HEK293 (cell line): ENCODE data around the gene C17orf113.

Source experiments
- GLI2 ChIP-seq: fragments of 450-650 bp; formaldehyde crosslinking; IDR thresholded peaks from 2 replicates; pipeline ENCODE4; 2017; ENCODE audit warnings: missing biosample characterization, missing genetic modification characterization, low read depth, borderline replicate concordance
- HOXA7 ChIP-seq: sonication (generic); formaldehyde crosslinking; IDR thresholded peaks from 2 replicates; pipeline ENCODE4 v1.8.1; 2022; ENCODE audit warnings: missing genetic modification reagents, borderline replicate concordance
- HOXD13 ChIP-seq: sonication (generic); formaldehyde crosslinking; IDR thresholded peaks from 2 replicates; pipeline ENCODE4 v1.8.0; 2022; ENCODE audit warnings: missing genetic modification reagents, borderline replicate concordance
- IKZF3 ChIP-seq: fragments of 450-650 bp; IDR thresholded peaks from 2 replicates; pipeline ENCODE4 v1.5.0; 2018; ENCODE audit warnings: missing biosample characterization, mild to moderate bottlenecking, missing genetic modification characterization, moderate library complexity
- KLF16 ChIP-seq: fragments of 450-650 bp; formaldehyde crosslinking; IDR thresholded peaks from 2 replicates; pipeline ENCODE4 v1.5.1; 2017; ENCODE audit warnings: missing biosample characterization, missing genetic modification characterization
- REST ChIP-seq: fragments of 450-650 bp; formaldehyde crosslinking; IDR thresholded peaks from 2 replicates; pipeline ENCODE4 v1.5.1; 2016; ENCODE audit warnings: missing biosample characterization, missing genetic modification characterization
- ZBTB21 ChIP-seq: fragments of 450-650 bp; formaldehyde crosslinking; IDR thresholded peaks from 2 replicates; pipeline ENCODE4 v1.5.1; 2017; ENCODE audit warnings: missing biosample characterization, missing genetic modification characterization
- ZNF174 ChIP-seq: fragments of 450-650 bp; formaldehyde crosslinking; IDR thresholded peaks from 2 replicates; pipeline ENCODE4 v1.5.0; 2017; ENCODE audit warnings: missing biosample characterization, mild to moderate bottlenecking, missing genetic modification characterization
- ZNF184 ChIP-seq: fragments of 450-650 bp; IDR thresholded peaks from 2 replicates; pipeline ENCODE4 v1.5.1; 2018; ENCODE audit warnings: missing biosample characterization, mild to moderate bottlenecking, missing genetic modification characterization
- ZNF48 ChIP-seq: fragments of 450-650 bp; formaldehyde crosslinking; IDR thresholded peaks from 2 replicates; pipeline ENCODE4 v1.5.1; 2016; ENCODE audit warnings: missing biosample characterization, missing genetic modification characterization
- ZNF544 ChIP-seq: fragments of 450-650 bp; formaldehyde crosslinking; IDR thresholded peaks from 2 replicates; pipeline ENCODE4 v1.5.0; 2017; ENCODE audit warnings: missing biosample characterization, missing genetic modification characterization
- ZNF704 ChIP-seq: fragments of 450-650 bp; formaldehyde crosslinking; IDR thresholded peaks from 2 replicates; pipeline ENCODE4 v1.5.1; 2016; ENCODE audit warnings: missing biosample characterization, missing genetic modification characterization
- TF ChIP-seq, protein P1 (sequence below): fragments of 450-650 bp; formaldehyde crosslinking; IDR thresholded peaks from 2 replicates; pipeline ENCODE4 v1.5.1; 2016; ENCODE audit warnings: missing biosample characterization, missing genetic modification characterization

GRCh38 chr17:42002175-42002791, 48.1 kb downstream of the C17orf113 start:
- TF ChIP-seq, protein P1, sequence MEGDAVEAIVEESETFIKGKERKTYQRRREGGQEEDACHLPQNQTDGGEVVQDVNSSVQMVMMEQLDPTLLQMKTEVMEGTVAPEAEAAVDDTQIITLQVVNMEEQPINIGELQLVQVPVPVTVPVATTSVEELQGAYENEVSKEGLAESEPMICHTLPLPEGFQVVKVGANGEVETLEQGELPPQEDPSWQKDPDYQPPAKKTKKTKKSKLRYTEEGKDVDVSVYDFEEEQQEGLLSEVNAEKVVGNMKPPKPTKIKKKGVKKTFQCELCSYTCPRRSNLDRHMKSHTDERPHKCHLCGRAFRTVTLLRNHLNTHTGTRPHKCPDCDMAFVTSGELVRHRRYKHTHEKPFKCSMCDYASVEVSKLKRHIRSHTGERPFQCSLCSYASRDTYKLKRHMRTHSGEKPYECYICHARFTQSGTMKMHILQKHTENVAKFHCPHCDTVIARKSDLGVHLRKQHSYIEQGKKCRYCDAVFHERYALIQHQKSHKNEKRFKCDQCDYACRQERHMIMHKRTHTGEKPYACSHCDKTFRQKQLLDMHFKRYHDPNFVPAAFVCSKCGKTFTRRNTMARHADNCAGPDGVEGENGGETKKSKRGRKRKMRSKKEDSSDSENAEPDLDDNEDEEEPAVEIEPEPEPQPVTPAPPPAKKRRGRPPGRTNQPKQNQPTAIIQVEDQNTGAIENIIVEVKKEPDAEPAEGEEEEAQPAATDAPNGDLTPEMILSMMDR = no peak
- TF ChIP-seq REST = no peak
- TF ChIP-seq KLF16 = no peak
- no peak for TF ChIP-seq ZNF704
- no peak for TF ChIP-seq ZNF48 (tag by site-specific recombination)
- no peak for TF ChIP-seq HOXA7
- TF ChIP-seq HOXD13 (CRISPR knock-in tag) = no peak
- no peak for TF ChIP-seq ZNF174 (tag by site-specific recombination)
- no peak for TF ChIP-seq ZBTB21 (tag by site-specific recombination)
- TF ChIP-seq ZNF544 (tag by site-specific recombination) = no peak
- no peak for TF ChIP-seq GLI2 (tag by site-specific recombination)
- TF ChIP-seq IKZF3 (tag by site-specific recombination) = no peak
- TF ChIP-seq ZNF184 (tag by site-specific recombination) = no peak
